H1 (cell line): ENCODE measurements around the gene ATP6V0A4. TPM values are rescaled to one million over a fixed set of nuclear protein-coding genes. Genes with fewer than 3 reads are reported as not detected.

Experiments used
- CHD7 ChIP-seq: fragments of 300-600 bp; sonication (generic); IDR thresholded peaks from 2 replicates; pipeline ENCODE4 v1.7.1; 2012; ENCODE audit warnings: low read length, moderate library complexity, mild to moderate bottlenecking, inconsistent platforms; ENCODE audit not compliant: insufficient replicate concordance
- HDAC6 ChIP-seq: IDR thresholded peaks from one replicate; pipeline ENCODE4 v1.7.1; 2012; ENCODE audit warnings: low read depth, mild to moderate bottlenecking, inconsistent platforms, low read length, moderate library complexity
- JUN ChIP-seq: IDR thresholded peaks from 2 replicates; pipeline ENCODE4 v1.6.1; 2011; ENCODE audit warnings: low read depth, mild to moderate bottlenecking, improper control_type of control experiment, low read length
- KDM5A ChIP-seq: fragments of 200-600 bp; IDR thresholded peaks from 2 replicates; pipeline ENCODE4 v1.7.1; 2012; ENCODE audit warnings: mild to moderate bottlenecking, low read length, inconsistent platforms, mixed read lengths
- NRF1 ChIP-seq: IDR thresholded peaks from 2 replicates; pipeline ENCODE4 v1.6.1; 2011; ENCODE audit warnings: mild to moderate bottlenecking, low read depth, low read length, improper control_type of control experiment
- RAD21 ChIP-seq, 2 experiments: IDR thresholded peaks in 1 of 2; conservative IDR thresholded peaks in 1 of 2; 2 replicates each; pipeline ENCODE4 v1.6.1; 2011; ENCODE audit warnings: low read depth in 2 of 2, low read length in 2 of 2, improper control_type of control experiment in 1 of 2, inconsistent platforms in 1 of 2, mild to moderate bottlenecking in 1 of 2, moderate library complexity in 1 of 2
- polyA plus RNA-seq, 7 experiments: library from polyadenylated mRNA; depleted of rRNA in 3 of 7; stranded (reverse) in 5 of 7; unstranded in 2 of 7; fragments of >200 nt in 5 of 7; fragments of 200-250 nt in 2 of 7; gene quantifications; 1 replicate in 5 of 7; 2 replicates in 1 of 7; 4 replicates in 1 of 7; pipeline versions ENCODE4 v1.2.1 to v1.2.3, GENCODE V29; 2011 to 2013; ENCODE audit warnings: missing spikeins in 2 of 7, mixed read lengths in 2 of 7
- total RNA-seq: library from RNA; stranded (reverse); fragmentation: NEBNext Ultra II Directional; extraction: Animal tissue kit (Norgen Biotek cat#: 25700); gene quantifications from 2 replicates; pipeline ENCODE4 v1.2.1, GENCODE V29; 2021
- TF ChIP-seq, protein P1 (sequence below): IDR thresholded peaks from 2 replicates; pipeline ENCODE4 v1.6.1; 2012; ENCODE audit warnings: low read length, inconsistent platforms

The ATP6V0A4 gene
- total and polyA plus RNA-seq, 2 of the 8 experiments (the other 6 are each of a cell fraction or from before 2014, with no cell fraction given) = 0.47 to 1.6 TPM

DNA sequence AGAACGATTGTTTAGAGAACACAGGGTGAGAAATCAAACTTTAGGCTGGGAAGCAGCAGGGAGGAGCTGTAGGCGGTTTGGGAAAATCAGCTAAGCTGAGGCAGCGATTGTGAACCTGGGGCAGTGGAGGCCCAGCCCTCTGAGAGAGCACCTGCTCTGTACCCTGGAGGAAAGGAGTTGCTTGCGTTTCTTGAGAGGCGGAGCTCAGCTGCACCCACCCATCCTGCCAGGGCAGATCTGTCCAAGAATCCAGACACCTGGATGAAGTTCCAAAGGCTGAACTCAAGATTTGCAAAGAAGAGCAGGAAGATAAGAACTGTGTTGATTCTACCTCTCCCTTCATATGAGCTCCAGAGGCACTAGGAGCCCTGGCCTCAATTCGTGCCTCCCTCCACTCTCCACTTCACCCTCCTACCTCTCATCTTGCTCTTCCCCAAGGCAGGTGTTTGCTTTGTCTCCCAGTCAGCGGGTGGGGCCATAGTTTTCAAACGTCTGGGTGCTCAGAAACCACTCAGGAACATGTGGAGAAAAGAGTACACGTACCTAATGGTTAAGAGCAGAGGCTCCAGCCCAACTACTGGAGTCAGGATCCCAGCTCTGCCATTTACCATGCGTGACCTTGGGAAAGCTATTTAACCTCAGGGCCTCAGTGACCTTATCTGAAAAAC lies 21.7 kb downstream of the ATP6V0A4 start (continued):
- no peak for TF ChIP-seq KDM5A
- TF ChIP-seq NRF1 = no peak
- TF ChIP-seq JUN = no peak
- TF ChIP-seq, protein P1, sequence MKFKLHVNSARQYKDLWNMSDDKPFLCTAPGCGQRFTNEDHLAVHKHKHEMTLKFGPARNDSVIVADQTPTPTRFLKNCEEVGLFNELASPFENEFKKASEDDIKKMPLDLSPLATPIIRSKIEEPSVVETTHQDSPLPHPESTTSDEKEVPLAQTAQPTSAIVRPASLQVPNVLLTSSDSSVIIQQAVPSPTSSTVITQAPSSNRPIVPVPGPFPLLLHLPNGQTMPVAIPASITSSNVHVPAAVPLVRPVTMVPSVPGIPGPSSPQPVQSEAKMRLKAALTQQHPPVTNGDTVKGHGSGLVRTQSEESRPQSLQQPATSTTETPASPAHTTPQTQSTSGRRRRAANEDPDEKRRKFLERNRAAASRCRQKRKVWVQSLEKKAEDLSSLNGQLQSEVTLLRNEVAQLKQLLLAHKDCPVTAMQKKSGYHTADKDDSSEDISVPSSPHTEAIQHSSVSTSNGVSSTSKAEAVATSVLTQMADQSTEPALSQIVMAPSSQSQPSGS = no peak
- TF ChIP-seq HDAC6 = no peak
- TF ChIP-seq RAD21 (IDR thresholded peaks at IDR 0.05 in 1 of 2, conservative IDR thresholded peaks at IDR 0.05 in 1 of 2; ENCODE audit: low read depth in 2 of 2, low read length in 2 of 2) = no peak
- TF ChIP-seq CHD7 = no peak
